Measurements from ENCODE around the gene ZNG1F.
"Not testable (repeated sequence)": the region's sequence is repeated elsewhere in the genome, so short reads cannot be mapped to it uniquely, and the experiment has no call there.

ZNG1F gene

GRCh38 chr9:41098759-41099158 lies 90.4 kb downstream of the ZNG1F start:
- POLR2A ChIA-PET (ENCODE audit: low non-redundant PET); DNase-seq (ENCODE audit: low spot score); CTCF ChIA-PET; H3K27ac ChIP-seq: not testable (repeated sequence)

GRCh38 chr9:41095060-41095459 lies 94.1 kb downstream of the ZNG1F start:
- CTCF ChIA-PET; H3K27ac ChIP-seq; POLR2A ChIA-PET (ENCODE audit: low non-redundant PET); DNase-seq (ENCODE audit: low spot score): not testable (repeated sequence)

- DNase-seq (ENCODE audit: low spot score); CTCF ChIA-PET; POLR2A ChIA-PET (ENCODE audit: low non-redundant PET); H3K27ac ChIP-seq: not testable (repeated sequence)
These were observed 94.9 kb downstream of the ZNG1F start for GRCh38 chr9:41094010-41094773.

GRCh38 chr9:41090922-41091321 lies 98.2 kb downstream of the ZNG1F start:
- POLR2A ChIA-PET (ENCODE audit: low non-redundant PET); DNase-seq (ENCODE audit: low spot score); H3K27ac ChIP-seq; CTCF ChIA-PET: not testable (repeated sequence)

- POLR2A ChIA-PET (ENCODE audit: low non-redundant PET); CTCF ChIA-PET; DNase-seq (ENCODE audit: low spot score); H3K27ac ChIP-seq: not testable (repeated sequence)
These were observed 98.7 kb downstream of the ZNG1F start for GRCh38 chr9:41090386-41090785.

GRCh38 chr9:41088450-41089059 lies 100.6 kb downstream of the ZNG1F start:
- DNase-seq (ENCODE audit: low spot score); H3K27ac ChIP-seq; POLR2A ChIA-PET (ENCODE audit: low non-redundant PET); CTCF ChIA-PET: not testable (repeated sequence)
- peak; percentile 40; the same call in 1 of the 2 replicates for TF ChIP-seq CTCF (conservative IDR thresholded peaks at IDR 0.05; ENCODE audit: low read depth)

- POLR2A ChIA-PET (ENCODE audit: low non-redundant PET); DNase-seq (ENCODE audit: low spot score); CTCF ChIA-PET; H3K27ac ChIP-seq: not testable (repeated sequence)
These were observed 101.2 kb downstream of the ZNG1F start for GRCh38 chr9:41087929-41088328.

GRCh38 chr9:41087157-41087780 lies 101.8 kb downstream of the ZNG1F start:
- POLR2A ChIA-PET (ENCODE audit: low non-redundant PET); CTCF ChIA-PET; H3K27ac ChIP-seq; DNase-seq (ENCODE audit: low spot score): not testable (repeated sequence)

- DNase-seq (ENCODE audit: low spot score); H3K27ac ChIP-seq; POLR2A ChIA-PET (ENCODE audit: low non-redundant PET); CTCF ChIA-PET: not testable (repeated sequence)
These were observed 102.4 kb downstream of the ZNG1F start for GRCh38 chr9:41086685-41087084.

- DNase-seq (ENCODE audit: low spot score); H3K27ac ChIP-seq; CTCF ChIA-PET; POLR2A ChIA-PET (ENCODE audit: low non-redundant PET): not testable (repeated sequence)
These were observed 102.9 kb downstream of the ZNG1F start for GRCh38 chr9:41086215-41086614.

GRCh38 chr9:41082358-41082757 lies 106.8 kb downstream of the ZNG1F start:
- CTCF ChIA-PET; H3K27ac ChIP-seq; DNase-seq (ENCODE audit: low spot score); POLR2A ChIA-PET (ENCODE audit: low non-redundant PET): not testable (repeated sequence)
